PC-9 (cell line): Measurements from ENCODE around the gene LIPC.

Experiments
- CTCF ChIP-seq: fragments of 200-600 bp; sonication (generic); conservative IDR thresholded peaks from 2 replicates; pipeline ENCODE4 v1.6.1; 2017; ENCODE audit warnings: mixed run types, antibody characterized with exemption, mild to moderate bottlenecking, moderate library complexity
- EZH2 ChIP-seq: fragments of 200-600 bp; sonication (generic); IDR thresholded peaks from 2 replicates; pipeline ENCODE4 v1.8.0; 2017; ENCODE audit warnings: antibody characterized with exemption, low read depth

GRCh38 chr15:58386081-58386480, 45.7 kb upstream of the LIPC start:
- TF ChIP-seq CTCF (no peak), EZH2 (no peak)
